Measurements from ENCODE around the gene MAP3K5.

MAP3K5 gene

DNA sequence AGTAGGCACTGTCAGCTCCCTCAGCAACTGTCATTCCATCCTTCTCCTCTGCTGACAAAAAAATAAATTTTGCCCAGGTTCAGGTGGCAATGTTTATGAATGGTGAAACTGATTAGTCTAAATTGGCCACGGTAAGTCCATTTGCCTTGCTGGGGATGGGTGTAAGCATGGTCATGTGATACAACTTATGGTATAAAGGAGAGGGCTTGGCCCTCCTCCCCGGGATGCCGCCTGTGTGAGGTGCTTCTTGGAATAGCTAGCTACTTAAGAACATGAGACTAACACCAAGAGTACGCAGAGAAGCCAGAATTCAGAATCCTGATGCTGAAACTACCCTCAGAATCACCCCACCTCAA is 147.7 kb downstream of the MAP3K5 start:
- no peaks in the 10 kb centered on the region for H3K9me2 ChIP-seq (ENCODE audit: low read depth, low read length)
- H3F3A ChIP-seq (ENCODE audit: insufficient read depth, low read length) = no peaks in the 10 kb centered on the region
- H3K27ac ChIP-seq (ENCODE audit: low read depth, low read length, poor library complexity, severe bottlenecking) = no peak overlapping the region
- TF ChIP-seq EZH2 (IDR thresholded peaks at IDR 0.05; ENCODE audit: borderline replicate concordance, low read length) (no peak), CTCF (IDR thresholded peaks at IDR 0.05; ENCODE audit: low read length) (no peak)
- H3K36me3 ChIP-seq (ENCODE audit: insufficient read depth, low read length) = no peaks in the 10 kb centered on the region
- no peak overlapping the region for H3K4me2 ChIP-seq (ENCODE audit: low read length)
- no peaks in the 10 kb centered on the region for H3K9me3 ChIP-seq (ENCODE audit: low read length)
- H3K27me3 ChIP-seq (ENCODE audit: insufficient read depth, low read length) = no peaks in the 10 kb centered on the region
- no peak overlapping the region for H3K9ac ChIP-seq (ENCODE audit: low read length)
- no peaks in the 10 kb centered on the region for H4K20me1 ChIP-seq (ENCODE audit: insufficient read depth, low read length)
- peaks cover 17% of the 10 kb centered on the region for H3K4me1 ChIP-seq (ENCODE audit: insufficient read depth, low read length, severe bottlenecking)
- no peak overlapping the region for H3K4me3 ChIP-seq (ENCODE audit: low read depth, low read length, poor library complexity, severe bottlenecking)
- H2AFZ ChIP-seq (ENCODE audit: low read length) = no peak overlapping the region
- H3K79me2 ChIP-seq (ENCODE audit: insufficient read depth, low read length) = no peaks in the 10 kb centered on the region

DNA sequence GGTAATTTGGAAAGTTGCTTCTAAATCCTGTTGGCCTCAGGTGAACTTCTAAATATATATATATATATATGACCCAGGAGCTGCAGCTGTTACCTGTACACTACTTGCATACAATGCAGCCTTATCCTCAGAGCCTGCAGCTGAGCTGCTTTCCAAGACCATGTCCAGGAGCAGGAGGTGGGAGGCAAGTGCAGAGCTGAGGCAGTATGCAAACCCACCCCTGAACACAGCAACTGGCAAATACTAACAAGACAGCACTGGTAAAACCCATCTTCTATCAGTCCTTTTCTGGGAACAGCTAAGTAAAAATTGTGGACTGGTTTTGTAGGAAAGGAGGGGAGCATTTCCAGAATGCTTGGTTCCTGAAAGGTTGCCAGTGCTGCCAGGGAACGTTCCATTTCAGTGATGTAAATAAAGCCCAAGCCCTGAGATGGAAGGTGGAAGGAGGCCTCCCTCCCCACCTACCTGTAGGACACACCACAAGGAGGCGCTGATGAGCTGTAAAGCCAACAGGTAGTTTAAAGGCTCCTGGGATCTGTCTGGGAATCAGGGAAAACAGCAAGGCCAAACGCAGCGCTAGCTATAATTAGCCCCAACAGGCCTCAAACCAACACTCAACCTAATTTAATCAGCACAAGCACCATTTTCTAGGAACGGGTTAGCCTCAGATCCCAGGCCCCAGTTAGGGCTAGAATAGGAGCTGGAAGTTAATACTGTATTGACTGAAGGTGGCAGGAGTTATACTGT is 148.3 kb downstream of the MAP3K5 start:
- Histone ChIP-seq H2AFZ (ENCODE audit: low read length) (no peak overlapping the region), H3K4me2 (ENCODE audit: low read length) (no peak overlapping the region), H3K9me2 (ENCODE audit: low read depth, low read length) (no peaks in the 10 kb centered on the region), H3K27ac (ENCODE audit: low read depth, low read length, poor library complexity, severe bottlenecking) (no peak overlapping the region), H3K4me3 (ENCODE audit: low read depth, low read length, poor library complexity, severe bottlenecking) (no peak overlapping the region), H3K4me1 (ENCODE audit: insufficient read depth, low read length, severe bottlenecking) (peaks cover 17% of the 10 kb centered on the region), H3K9ac (ENCODE audit: low read length) (no peak overlapping the region), H3K27me3 (ENCODE audit: insufficient read depth, low read length) (no peaks in the 10 kb centered on the region), H3K36me3 (ENCODE audit: insufficient read depth, low read length) (no peaks in the 10 kb centered on the region), H4K20me1 (ENCODE audit: insufficient read depth, low read length) (no peaks in the 10 kb centered on the region), H3K9me3 (ENCODE audit: low read length) (no peaks in the 10 kb centered on the region), H3K79me2 (ENCODE audit: insufficient read depth, low read length) (no peaks in the 10 kb centered on the region), H3F3A (ENCODE audit: insufficient read depth, low read length) (no peaks in the 10 kb centered on the region)
- TF ChIP-seq CTCF (IDR thresholded peaks at IDR 0.05; ENCODE audit: low read length) (peak; percentile 98), EZH2 (IDR thresholded peaks at IDR 0.05; ENCODE audit: borderline replicate concordance, low read length) (no peak)

DNA sequence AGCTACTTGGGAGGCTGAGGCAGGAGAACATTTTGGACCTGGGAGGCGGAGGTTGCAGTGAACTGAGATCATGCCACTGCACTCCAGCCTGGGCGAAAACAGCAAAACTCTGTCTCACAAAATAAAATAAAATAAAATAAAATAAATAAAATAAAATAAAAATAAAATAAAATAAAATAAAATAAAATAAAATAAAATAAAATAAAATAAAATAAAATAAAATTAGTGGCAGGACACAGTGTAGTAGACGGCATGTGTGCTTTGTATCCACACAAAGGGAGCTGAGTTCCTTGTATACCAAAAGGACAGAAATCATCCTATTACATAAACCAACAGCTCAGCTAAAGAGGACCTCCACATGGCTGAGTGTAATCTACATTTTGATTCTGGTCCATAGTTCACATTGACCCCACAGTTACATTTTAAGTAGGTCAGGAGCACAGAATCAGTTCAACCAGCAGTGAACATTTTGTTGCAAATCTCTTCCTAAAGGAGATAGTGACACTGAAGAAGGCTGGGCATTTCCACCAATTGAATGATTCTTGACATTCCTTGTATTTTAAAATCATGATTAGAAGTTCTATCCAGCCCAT is 150.3 kb downstream of the MAP3K5 start:
- Histone ChIP-seq H4K20me1 (ENCODE audit: insufficient read depth, low read length) (no peaks in the 10 kb centered on the region), H3K9me2 (ENCODE audit: low read depth, low read length) (no peaks in the 10 kb centered on the region), H3K36me3 (ENCODE audit: insufficient read depth, low read length) (peaks cover 6% of the 10 kb centered on the region; the same call in 1 of the 2 replicates), H3K4me1 (ENCODE audit: insufficient read depth, low read length, severe bottlenecking) (peaks cover 8% of the 10 kb centered on the region), H3K4me2 (ENCODE audit: low read length) (no peak overlapping the region), H3K4me3 (ENCODE audit: low read depth, low read length, poor library complexity, severe bottlenecking) (no peak overlapping the region), H3K27me3 (ENCODE audit: insufficient read depth, low read length) (no peaks in the 10 kb centered on the region), H3F3A (ENCODE audit: insufficient read depth, low read length) (no peaks in the 10 kb centered on the region), H3K9ac (ENCODE audit: low read length) (no peak overlapping the region), H3K79me2 (ENCODE audit: insufficient read depth, low read length) (no peaks in the 10 kb centered on the region), H3K9me3 (ENCODE audit: low read length) (no peaks in the 10 kb centered on the region), H2AFZ (ENCODE audit: low read length) (no peak overlapping the region), H3K27ac (ENCODE audit: low read depth, low read length, poor library complexity, severe bottlenecking) (no peak overlapping the region)
- TF ChIP-seq EZH2 (IDR thresholded peaks at IDR 0.05; ENCODE audit: borderline replicate concordance, low read length) (no peak), CTCF (IDR thresholded peaks at IDR 0.05; ENCODE audit: low read length) (no peak)

All from OCI-LY1 (cell line).